Suprapubic skin (tissue), 4 donors: ENCODE results near the gene ZFYVE19. TPM values are rescaled to one million over a fixed set of nuclear protein-coding genes. Genes with fewer than 3 reads are reported as not detected.

Experiments
- DNase-seq, 2 donors: peaks; one replicate each; pipeline ENCODE4 v3.0.0-alpha.2; 2019; ENCODE audit warnings: low spot score in 2 of 2
- H3K27ac ChIP-seq: fragments of 200-600 bp; sonication (generic); one replicate; pipeline ENCODE4 v1.5.1; 2019
- H3K27me3 ChIP-seq: fragments of 200-600 bp; sonication (generic); one replicate; pipeline ENCODE4 v1.5.1; 2019
- H3K36me3 ChIP-seq: fragments of 200-600 bp; sonication (generic); one replicate; pipeline ENCODE4 v1.5.1; 2019
- H3K4me1 ChIP-seq: fragments of 200-600 bp; sonication (generic); one replicate; pipeline ENCODE4 v1.5.1; 2019
- H3K4me3 ChIP-seq: fragments of 200-600 bp; sonication (generic); one replicate; pipeline ENCODE4 v1.5.1; 2019; ENCODE audit warnings: mild to moderate bottlenecking
- H3K9me3 ChIP-seq: fragments of 200-600 bp; sonication (generic); one replicate; pipeline ENCODE4 v1.5.1; 2019
- CTCF ChIP-seq, 2 donors: fragments of 200-600 bp in 1 of 2; fragments of 450-650 bp in 1 of 2; sonication (generic) in 1 of 2; IDR thresholded peaks; one replicate each; pipeline ENCODE4 v1.5.1; 2016 to 2019; ENCODE audit warnings: antibody characterized with exemption in 2 of 2, mild to moderate bottlenecking in 1 of 2, moderate library complexity in 1 of 2
- EP300 ChIP-seq: sonication (generic); formaldehyde crosslinking; IDR thresholded peaks from one replicate; pipeline ENCODE4 v1.6.1; 2017; ENCODE audit warnings: antibody characterized with exemption
- POLR2A ChIP-seq, 2 donors: fragments of 450-650 bp; IDR thresholded peaks; one replicate each; pipeline ENCODE4 v1.6.1; 2017; ENCODE audit warnings: antibody characterized with exemption in 2 of 2, mild to moderate bottlenecking in 2 of 2, moderate library complexity in 2 of 2
- POLR2AphosphoS5 ChIP-seq, 3 donors: sonication (generic); formaldehyde crosslinking; IDR thresholded peaks; one replicate each; pipeline ENCODE4 v1.6.1; 2017; ENCODE audit warnings: antibody characterized with exemption in 3 of 3
- WGBS: methylation state at CpG from one replicate; pipeline ENCODE4 v1.1.5; 2018; 5-methylcytosine and 5-hydroxymethylcytosine counted together
- total RNA-seq, 4 donors: library from RNA; depleted of rRNA; stranded (reverse); fragments of >200 nt; gene quantifications; one replicate each; pipeline ENCODE4 v1.1.0, GENCODE V29; 2016

The ZFYVE19 gene
- total RNA-seq, 4 donors from 2014 or later = 33.3 to 57.1 (median 37.9) TPM

GRCh38 chr15:40807888-40808461 lies 1.1 kb downstream of the ZFYVE19 start:
- H3K27ac ChIP-seq = no peak overlapping the region

GRCh38 chr15:40808861-40809450 lies 2.1 kb downstream of the ZFYVE19 start:
- WGBS = 71% methylated on average over 8 of the region's 8 CpGs
- Histone ChIP-seq H3K27ac (no peak overlapping the region), H3K4me3 (no peak overlapping the region), H3K36me3 (peaks cover 27% of the 10 kb centered on the region), H3K27me3 (no peaks in the 10 kb centered on the region), H3K4me1 (peaks cover 22% of the 10 kb centered on the region), H3K9me3 (no peaks in the 10 kb centered on the region)
- no peak for DNase-seq
- TF ChIP-seq EP300 = no peak
- no peak for TF ChIP-seq POLR2AphosphoS5 (IDR thresholded peaks at IDR 0.05)
- no peak for TF ChIP-seq POLR2A (IDR thresholded peaks at IDR 0.05)
- TF ChIP-seq CTCF (IDR thresholded peaks at IDR 0.05) = no peak

More at GRCh38 chr15:40807888-40808461, 1.1 kb downstream of the ZFYVE19 start:
- H3K4me3 ChIP-seq = peak overlapping the region; percentile 78
- no peak for DNase-seq
- peaks cover 22% of the 10 kb centered on the region for H3K4me1 ChIP-seq
- TF ChIP-seq POLR2AphosphoS5 (IDR thresholded peaks at IDR 0.05) (no peak), POLR2A (IDR thresholded peaks at IDR 0.05) (no peak), CTCF (IDR thresholded peaks at IDR 0.05) (no peak), EP300 (no peak)
- WGBS = 6% methylated on average over 18 of the region's 19 CpGs
- H3K36me3 ChIP-seq = peaks cover 17% of the 10 kb centered on the region
- H3K27me3 ChIP-seq = no peaks in the 10 kb centered on the region
- no peaks in the 10 kb centered on the region for H3K9me3 ChIP-seq

- H3K36me3 ChIP-seq = peaks cover 37% of the 10 kb centered on the region
- no peak overlapping the region for H3K4me3 ChIP-seq
- no peak for DNase-seq
- peaks cover 8% of the 10 kb centered on the region for H3K4me1 ChIP-seq
- TF ChIP-seq POLR2AphosphoS5 (IDR thresholded peaks at IDR 0.05) (no peak), POLR2A (IDR thresholded peaks at IDR 0.05) (no peak), CTCF (IDR thresholded peaks at IDR 0.05) (no peak)
- no peak overlapping the region for H3K27ac ChIP-seq
- no peaks in the 10 kb centered on the region for H3K9me3 ChIP-seq
- 90% methylated on average over 10 of the region's 12 CpGs for WGBS
- H3K27me3 ChIP-seq = no peaks in the 10 kb centered on the region
Observed at GRCh38 chr15:40812721-40813425, 6.0 kb downstream of the ZFYVE19 start.

DNA sequence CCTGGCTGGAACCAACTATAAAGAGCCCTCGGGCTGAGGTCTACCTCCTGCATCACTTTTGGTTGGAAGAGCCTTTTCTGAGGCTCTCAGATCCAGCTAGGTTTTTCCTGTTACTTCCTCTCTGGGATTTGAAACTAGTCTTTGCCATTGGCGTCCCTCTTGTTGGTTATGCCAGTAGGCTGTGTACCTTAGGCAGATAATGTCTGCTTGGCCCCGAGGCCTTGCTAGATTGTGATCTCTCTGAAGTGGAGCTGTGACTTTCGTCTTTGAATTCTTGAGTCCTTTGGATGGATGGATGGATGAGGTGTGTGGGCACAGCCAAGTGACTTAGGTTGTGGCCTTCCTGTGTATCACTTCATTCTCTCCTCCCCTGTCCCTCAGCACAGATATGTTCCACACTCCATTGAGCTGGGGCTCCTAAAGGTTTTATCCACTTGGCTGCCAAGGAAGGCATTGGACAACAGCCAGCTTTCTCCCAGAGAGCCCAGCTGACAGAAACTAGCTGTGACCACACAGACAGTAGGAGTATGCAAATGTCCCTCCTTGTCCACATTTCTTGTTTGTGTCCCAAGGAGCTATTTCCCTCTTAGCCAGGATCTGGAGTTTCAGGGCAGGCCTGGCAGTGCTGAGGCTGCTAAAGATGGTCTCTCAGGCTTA lies 8.3 kb downstream of the ZFYVE19 start:
- H3K27me3 ChIP-seq = no peaks in the 10 kb centered on the region
- no peak for TF ChIP-seq POLR2A (IDR thresholded peaks at IDR 0.05)
- TF ChIP-seq CTCF (IDR thresholded peaks at IDR 0.05) = no peak
- no peak for TF ChIP-seq POLR2AphosphoS5 (IDR thresholded peaks at IDR 0.05)
- TF ChIP-seq EP300 = no peak
- H3K36me3 ChIP-seq = peaks cover 32% of the 10 kb centered on the region
- H3K4me3 ChIP-seq = no peak overlapping the region
- H3K27ac ChIP-seq = no peak overlapping the region
- no peaks in the 10 kb centered on the region for H3K9me3 ChIP-seq
- no peak for DNase-seq
- H3K4me1 ChIP-seq = no peaks in the 10 kb centered on the region
- WGBS = 72% methylated on average over 4 of the region's 4 CpGs

DNA sequence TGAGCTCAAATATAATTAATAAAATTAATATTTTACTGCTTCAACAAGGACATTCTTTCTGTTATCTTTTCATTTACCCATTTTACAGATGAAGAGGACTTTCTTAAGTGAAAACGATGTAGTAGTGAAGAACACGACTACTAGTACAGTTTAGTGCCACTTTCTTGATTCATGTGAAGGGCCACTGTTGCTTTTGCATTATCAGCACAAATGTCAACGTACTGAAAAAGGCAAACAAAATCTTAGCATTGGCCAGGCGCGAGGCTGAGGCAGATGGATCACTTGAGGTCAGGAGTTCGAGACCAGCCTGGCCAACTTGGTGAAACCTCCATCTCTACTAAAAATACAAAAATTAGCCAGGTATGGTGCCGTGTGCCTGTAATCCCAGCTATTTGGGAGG lies 12.2 kb downstream of the ZFYVE19 start:
- TF ChIP-seq POLR2AphosphoS5 (IDR thresholded peaks at IDR 0.05) = no peak
- TF ChIP-seq POLR2A (IDR thresholded peaks at IDR 0.05) = no peak
- TF ChIP-seq EP300 = no peak
- TF ChIP-seq CTCF (IDR thresholded peaks at IDR 0.05) = no peak
- 84% methylated on average over 7 of the region's 7 CpGs for WGBS
- no peaks in the 10 kb centered on the region for H3K4me1 ChIP-seq

More for the DNA sequence above, 12.2 kb downstream of the ZFYVE19 start:
- H3K4me3 ChIP-seq = no peak overlapping the region
- peaks cover 9% of the 10 kb centered on the region for H3K36me3 ChIP-seq
- H3K27ac ChIP-seq = no peak overlapping the region
- no peak for DNase-seq
- H3K9me3 ChIP-seq = no peaks in the 10 kb centered on the region
- H3K27me3 ChIP-seq = no peaks in the 10 kb centered on the region
